ENCODE data around the gene DMTF1.
A peak's percentile ranks its signal among the peaks of the same experiment; 100 is the strongest.
"Not testable (repeated sequence)": the region's sequence is repeated elsewhere in the genome, so short reads cannot be mapped to it uniquely, and the experiment has no call there.

Gene DMTF1

GRCh38 chr7:87199241-87199640 lies 47.0 kb downstream of the DMTF1 start:
- no peak for DNase-seq

GRCh38 chr7:87199700-87200450 lies 47.6 kb downstream of the DMTF1 start:
- DNase-seq = no peak

GRCh38 chr7:87202208-87202607 lies 50.0 kb downstream of the DMTF1 start:
- no peak for DNase-seq

- DNase-seq = no peak
Observed at GRCh38 chr7:87202705-87203104, 50.5 kb downstream of the DMTF1 start.

GRCh38 chr7:87203929-87204328 lies 51.7 kb downstream of the DMTF1 start:
- not testable (repeated sequence) for DNase-seq

GRCh38 chr7:87204933-87205332 lies 52.7 kb downstream of the DMTF1 start:
- DNase-seq = no peak

GRCh38 chr7:87205701-87206100 lies 53.4 kb downstream of the DMTF1 start:
- DNase-seq = not testable (repeated sequence)

- no peak for DNase-seq
Observed at GRCh38 chr7:87206361-87206760, 54.1 kb downstream of the DMTF1 start.

- no peak for DNase-seq
Observed at GRCh38 chr7:87209295-87209924, 57.2 kb downstream of the DMTF1 start.

GRCh38 chr7:87210506-87210905 lies 58.3 kb downstream of the DMTF1 start:
- no peak for DNase-seq

- DNase-seq = no peak
Observed at GRCh38 chr7:87212498-87212897, 60.2 kb downstream of the DMTF1 start.

GRCh38 chr7:87213252-87213651 lies 61.0 kb downstream of the DMTF1 start:
- DNase-seq = no peak

- no peak for DNase-seq
Observed at GRCh38 chr7:87213811-87214210, 61.6 kb downstream of the DMTF1 start.

- no peak for DNase-seq
Observed at GRCh38 chr7:87215046-87215445, 62.8 kb downstream of the DMTF1 start.

- no peak for DNase-seq
Observed at GRCh38 chr7:87216701-87217508, 64.7 kb downstream of the DMTF1 start.

- DNase-seq = no peak
Observed at GRCh38 chr7:87217983-87218653, 65.9 kb downstream of the DMTF1 start.

GRCh38 chr7:87218796-87219544 lies 66.7 kb downstream of the DMTF1 start:
- DNase-seq = no peak

- DNase-seq = peak; percentile 75
Observed at GRCh38 chr7:87219545-87220025, 67.3 kb downstream of the DMTF1 start, which contains the start of gene TMEM243. TSS of gene TMEM243 (minus strand) at chr7:87219732. CDS start at chr7:87219503, 229 bp downstream.

- peak; percentile 76 for DNase-seq
Observed at GRCh38 chr7:87220026-87220733, 67.9 kb downstream of the DMTF1 start.

- no peak for DNase-seq
Observed at GRCh38 chr7:87220734-87221215, 68.5 kb downstream of the DMTF1 start.

- DNase-seq = no peak
Observed at GRCh38 chr7:87223666-87224065, 71.4 kb downstream of the DMTF1 start.

All from activated CD4-positive, alpha-beta T cell treated with anti-CD3 and anti-CD28 coated beads for 1 hour (primary cell).